Suppressor macrophage (primary cell): ENCODE measurements around the gene HLA-DOB.

Experiments
- DNase-seq, 4 experiments: peaks; one replicate each; pipeline ENCODE4 v3.0.0-alpha.2; 2020 to 2022
- total RNA-seq, 17 experiments: gene quantifications; one replicate each; lab custom pipeline; 2026; ENCODE audit warnings: mixed read lengths in 6 of 17, inconsistent platforms in 3 of 17; lab: John Stamatoyannopoulos, UW

Gene HLA-DOB
- total RNA-seq = 0.04 to 3.3 (median 0.55) reads per million in 17 experiments

GRCh38 chr6:32816746-32817204 lies at the start of gene HLA-DOB:
Gene HLA-DOB, minus strand, starts transcription at chr6:32817002. Its CDS starts 51 bp downstream, at chr6:32816951.
- DNase-seq = peak in 2 of 4 experiments; percentile 16 to 32

- DNase-seq = no peak
These were observed 49.1 kb upstream of the HLA-DOB start for GRCh38 chr6:32865724-32866443.

- no peak for DNase-seq
These were observed 45.9 kb upstream of the HLA-DOB start for GRCh38 chr6:32862725-32863124.

GRCh38 chr6:32860674-32861073 lies 43.9 kb upstream of the HLA-DOB start:
- no peak for DNase-seq

GRCh38 chr6:32858194-32858593 lies 41.4 kb upstream of the HLA-DOB start:
- DNase-seq = no peak

- no peak for DNase-seq
These were observed 40.5 kb upstream of the HLA-DOB start for GRCh38 chr6:32857156-32857891.

- no peak for DNase-seq
These were observed 38.8 kb upstream of the HLA-DOB start for GRCh38 chr6:32855467-32856174.

GRCh38 chr6:32854376-32855178 lies 37.8 kb upstream of the HLA-DOB start:
- DNase-seq = peak; percentile 38 to 67 (median 58)

GRCh38 chr6:32853541-32854375 lies 37.0 kb upstream of the HLA-DOB start, which contains the start of the genes PSMB9 and TAP1:
Gene PSMB9, plus strand, starts transcription at chr6:32854192. Its CDS starts 38 bp downstream, at chr6:32854230.
Gene TAP1, minus strand, starts transcription at chr6:32853704. Its CDS starts 68 bp downstream, at chr6:32853636.
- peak; percentile 96 to 97 (median 96) for DNase-seq

GRCh38 chr6:32852844-32853540 lies 36.2 kb upstream of the HLA-DOB start:
- DNase-seq = peak; percentile 62 to 87 (median 74)

GRCh38 chr6:32852018-32852843 lies 35.4 kb upstream of the HLA-DOB start:
- DNase-seq = peak; percentile 16 to 45 (median 30)

- DNase-seq = no peak
These were observed 34.2 kb upstream of the HLA-DOB start for GRCh38 chr6:32851025-32851424.

- no peak for DNase-seq
These were observed 32.3 kb upstream of the HLA-DOB start for GRCh38 chr6:32849126-32849525.

- DNase-seq = no peak
These were observed 31.0 kb upstream of the HLA-DOB start for GRCh38 chr6:32847795-32848194.

- no peak for DNase-seq
These were observed 30.2 kb upstream of the HLA-DOB start for GRCh38 chr6:32847004-32847403.

- peak; percentile 41 to 64 (median 56) for DNase-seq
These were observed 28.6 kb upstream of the HLA-DOB start for GRCh38 chr6:32845384-32845884.

- no peak for DNase-seq
These were observed 28.1 kb upstream of the HLA-DOB start for GRCh38 chr6:32844839-32845383.

GRCh38 chr6:32843979-32844838 lies 27.4 kb upstream of the HLA-DOB start, which contains the start of gene PSMB8:
Gene PSMB8, minus strand, starts transcription at chr6:32844047. Its CDS starts 51 bp downstream, at chr6:32843996.
- peak; percentile 94 to 95 (median 94) for DNase-seq
